Lung (tissue), 12 donors: Measurements from ENCODE around the gene BAZ1A. TPM values are rescaled to one million over a fixed set of nuclear protein-coding genes. Genes with fewer than 3 reads are reported as not detected.

ENCODE experiments used
- ATAC-seq: fragments of 200-7000 bp; cut with Tn5 transposase; one replicate; pipeline ENCODE4 v1.9.1; 2020; ENCODE audit warnings: moderate number of reproducible peaks; ENCODE audit not compliant: insufficient read depth, low FRiP score
- DNase-seq, 3 donors: peaks; one replicate each; pipeline ENCODE4 v3.0.0-alpha.2; 2013 to 2017
- H3K27ac ChIP-seq, 2 donors: one replicate each; pipeline ENCODE4 v1.5.1; 2013; ENCODE audit warnings: mild to moderate bottlenecking in 2 of 2, moderate library complexity in 2 of 2, control low read depth in 1 of 2, inconsistent platforms in 1 of 2, low read depth in 1 of 2, low read length in 1 of 2
- H3K27me3 ChIP-seq, 3 donors: one replicate each; pipeline ENCODE4 v1.5.1; 2013; ENCODE audit warnings: low read length in 2 of 3; ENCODE audit not compliant: control insufficient read depth in 3 of 3, insufficient read depth in 3 of 3
- H3K36me3 ChIP-seq, 4 donors: one replicate each; pipeline ENCODE4 v1.5.1; 2013; ENCODE audit warnings: low read length in 4 of 4, mild to moderate bottlenecking in 1 of 4, moderate library complexity in 1 of 4; ENCODE audit not compliant: control insufficient read depth in 4 of 4, insufficient read depth in 4 of 4
- H3K4me1 ChIP-seq, 5 donors: one replicate each; pipeline ENCODE4 v1.5.1; 2013; ENCODE audit warnings: low read length in 5 of 5, mild to moderate bottlenecking in 2 of 5, moderate library complexity in 1 of 5; ENCODE audit not compliant: control insufficient read depth in 5 of 5, insufficient read depth in 5 of 5
- H3K4me3 ChIP-seq: one replicate; pipeline ENCODE4 v1.5.1; 2013; ENCODE audit warnings: mild to moderate bottlenecking, control low read depth, moderate library complexity
- H3K9ac ChIP-seq, 2 donors: one replicate each; pipeline ENCODE4 v1.5.1; 2013; ENCODE audit warnings: low read length in 2 of 2, control low read depth in 1 of 2; ENCODE audit not compliant: insufficient read depth in 1 of 2
- H3K9me3 ChIP-seq, 4 donors: one replicate each; pipeline ENCODE4 v1.5.1; 2013; ENCODE audit warnings: low read length in 3 of 4, mild to moderate bottlenecking in 1 of 4, moderate library complexity in 1 of 4; ENCODE audit not compliant: control insufficient read depth in 4 of 4, insufficient read depth in 3 of 4
- CTCF ChIP-seq: IDR thresholded peaks from 2 replicates; pipeline ENCODE4 v1.5.1; 2012; ENCODE audit warnings: mild to moderate bottlenecking; ENCODE audit errors: control extremely low read depth, extremely low read depth
- WGBS, 2 donors: extraction: QIAGEN DNeasy Blood & Tissue Kit; methylation state at CpG; one replicate each; pipeline ENCODE4 v1.1.7; 2013; 5-methylcytosine and 5-hydroxymethylcytosine counted together
- polyA plus RNA-seq, 2 donors: library from polyadenylated mRNA; stranded (reverse); fragments of 200-250 nt; gene quantifications; one replicate each; pipeline ENCODE4 v1.2.1, GENCODE V29; 2013
- total RNA-seq, 2 donors: library from RNA; depleted of rRNA in 1 of 2; stranded (reverse); fragments of >200 nt in 1 of 2; gene quantifications; one replicate each; pipeline ENCODE4 v1.2.1, GENCODE V29; 2014 to 2021
- donor health status: control.
- donor health status: control.
- donor health status: Bipolar disorder and iron deficiency.
- donor health status: healthy.
- donor health status: DM: yes; HTN: yes; CAD: no.

Gene BAZ1A
- total and polyA plus RNA-seq, 4 donors: 17.2 to 52.4 (median 32.1) TPM

GRCh38 chr14:34715127-34715863, 159.9 kb downstream of the BAZ1A start:
- ATAC-seq (no peak), DNase-seq (peak in 2 of 3 donors; percentile 44 to 56)
- TF ChIP-seq CTCF: no peak
- Histone ChIP-seq H3K27ac (peak overlapping the region in 1 of 2 donors; percentile 95), H3K9ac (peak overlapping the region in 1 of 2 donors; percentile 40), H3K36me3 (peaks cover 2 to 12% (median 8%) of the 10 kb centered on the region in 4 donors), H3K9me3 (no peaks in the 10 kb centered on the region), H3K27me3 (no peaks in the 10 kb centered on the region), H3K4me3 (no peak overlapping the region), H3K4me1 (peaks cover 0 to 21% (median 7%) of the 10 kb centered on the region in 5 donors)
- WGBS, 2 donors: 45 to 49% methylated on average over 8 of the region's 8 CpGs

GRCh38 chr14:34714320-34715126, 160.6 kb downstream of the BAZ1A start, which contains the start of gene CFL2:
CFL2 (minus strand) TSS chr14:34714593; CDS start chr14:34714540, 53 bp downstream.
- H3K27ac ChIP-seq: peak within 1 kb of the TSS; percentile 95 to 99
- peak within 1 kb of the TSS; percentile 72 to 77 for H3K9ac ChIP-seq
- peaks cover 0 to 24% (median 7%) of the 10 kb centered on the region in 5 donors for H3K4me1 ChIP-seq
- H3K36me3 ChIP-seq: peaks cover 2 to 12% (median 8%) of the 10 kb centered on the region in 4 donors
- peak; percentile 97 for ATAC-seq
- H3K9me3 ChIP-seq: no peaks in the 10 kb centered on the region
- WGBS, 2 donors: 0 to 1% methylated on average over 28 to 76 of the region's 76 CpGs
- DNase-seq: peak; percentile 83 to 90 (median 84)
- peak within 1 kb of the TSS; percentile 98 for H3K4me3 ChIP-seq
- no peaks in the 10 kb centered on the region for H3K27me3 ChIP-seq
- TF ChIP-seq CTCF: no peak

- peak overlapping the region; percentile 95 to 99 for H3K27ac ChIP-seq
- H3K27me3 ChIP-seq: no peaks in the 10 kb centered on the region
- ATAC-seq (peak; percentile 34), DNase-seq (peak in 2 of 3 donors; percentile 70 to 71)
- no peak for TF ChIP-seq CTCF
- peaks cover 2 to 15% (median 8%) of the 10 kb centered on the region in 4 donors for H3K36me3 ChIP-seq
- no peaks in the 10 kb centered on the region for H3K9me3 ChIP-seq
- peak overlapping the region; percentile 98 for H3K4me3 ChIP-seq
- peaks cover 0 to 24% (median 7%) of the 10 kb centered on the region in 5 donors for H3K4me1 ChIP-seq
- WGBS, 2 donors: 2% methylated on average over 31 to 33 of the region's 33 CpGs
- peak overlapping the region; percentile 72 to 77 for H3K9ac ChIP-seq
Measured at GRCh38 chr14:34713681-34714319, 161.4 kb downstream of the BAZ1A start.
